ENCODE data around the gene PRPSAP1.
A peak's percentile ranks its signal among the peaks of the same experiment; 100 is the strongest.

PRPSAP1 gene

DNA sequence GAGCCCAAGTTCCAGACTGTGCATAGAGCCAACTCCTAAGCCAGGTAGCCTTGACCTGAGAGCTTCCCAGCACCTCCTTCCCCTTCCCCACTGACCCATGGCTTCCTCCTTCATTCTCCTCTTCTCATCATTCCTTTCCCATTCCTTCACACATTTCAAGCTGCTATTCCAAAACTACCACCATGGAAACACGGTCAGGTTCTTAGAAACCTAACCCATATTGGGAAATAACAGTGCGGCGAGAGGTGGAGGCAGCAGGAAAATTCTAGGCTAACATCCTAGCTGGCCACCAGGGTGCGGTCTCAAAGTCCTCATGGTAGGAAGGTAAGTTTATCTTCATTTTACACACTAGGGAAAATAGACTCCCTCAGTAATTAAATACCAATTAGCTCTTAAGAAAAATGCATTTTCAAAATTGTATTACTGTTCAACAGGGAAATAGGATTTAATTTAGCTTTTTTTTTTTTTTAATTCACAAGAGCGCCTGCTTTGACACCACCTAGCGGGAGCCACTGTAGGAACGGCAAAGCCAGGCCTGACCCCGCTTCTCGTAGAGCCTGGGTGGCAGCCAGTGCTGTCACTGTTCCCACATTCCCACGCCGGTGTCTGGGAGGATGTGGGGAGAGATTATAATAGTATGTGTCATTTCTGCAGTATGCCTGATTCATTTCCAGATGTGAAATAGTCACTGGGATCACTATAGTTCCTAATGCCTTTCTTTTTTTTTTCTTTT is 16.7 kb upstream of the PRPSAP1 start:
- no peak overlapping the region for H3K4me3 ChIP-seq (ENCODE audit: low read length)
- no peaks in the 10 kb centered on the region for H3K79me2 ChIP-seq (ENCODE audit: low read length)
- no peaks in the 10 kb centered on the region for H4K20me1 ChIP-seq (ENCODE audit: insufficient read depth, low read length)
- no peak overlapping the region for H3K27ac ChIP-seq (ENCODE audit: low read length)
- H3K9me2 ChIP-seq (replicated peaks; ENCODE audit: insufficient read depth, low read length): no peaks in the 10 kb centered on the region
- H3K4me1 ChIP-seq (ENCODE audit: low read length): no peaks in the 10 kb centered on the region
- no peaks in the 10 kb centered on the region for H3K36me3 ChIP-seq (replicated peaks; ENCODE audit: insufficient read depth, low read length)
- no peak overlapping the region for H3K4me2 ChIP-seq (ENCODE audit: low read depth, low read length)
- no peak overlapping the region for H3K9ac ChIP-seq (ENCODE audit: low read length)
- no peaks in the 10 kb centered on the region for H3K27me3 ChIP-seq (replicated peaks; ENCODE audit: insufficient read depth, low read length)
- H3K9me3 ChIP-seq (replicated peaks; ENCODE audit: insufficient read depth, low read length): no peaks in the 10 kb centered on the region
- DNase-seq: no peak
- TF ChIP-seq EZH2phosphoT487 (IDR thresholded peaks at IDR 0.05; ENCODE audit: low read length) (no peak), EZH2 (optimal IDR thresholded peaks at IDR 0.05; ENCODE audit: low read depth, low read length) (no peak)
- TF ChIP-seq, protein P1, sequence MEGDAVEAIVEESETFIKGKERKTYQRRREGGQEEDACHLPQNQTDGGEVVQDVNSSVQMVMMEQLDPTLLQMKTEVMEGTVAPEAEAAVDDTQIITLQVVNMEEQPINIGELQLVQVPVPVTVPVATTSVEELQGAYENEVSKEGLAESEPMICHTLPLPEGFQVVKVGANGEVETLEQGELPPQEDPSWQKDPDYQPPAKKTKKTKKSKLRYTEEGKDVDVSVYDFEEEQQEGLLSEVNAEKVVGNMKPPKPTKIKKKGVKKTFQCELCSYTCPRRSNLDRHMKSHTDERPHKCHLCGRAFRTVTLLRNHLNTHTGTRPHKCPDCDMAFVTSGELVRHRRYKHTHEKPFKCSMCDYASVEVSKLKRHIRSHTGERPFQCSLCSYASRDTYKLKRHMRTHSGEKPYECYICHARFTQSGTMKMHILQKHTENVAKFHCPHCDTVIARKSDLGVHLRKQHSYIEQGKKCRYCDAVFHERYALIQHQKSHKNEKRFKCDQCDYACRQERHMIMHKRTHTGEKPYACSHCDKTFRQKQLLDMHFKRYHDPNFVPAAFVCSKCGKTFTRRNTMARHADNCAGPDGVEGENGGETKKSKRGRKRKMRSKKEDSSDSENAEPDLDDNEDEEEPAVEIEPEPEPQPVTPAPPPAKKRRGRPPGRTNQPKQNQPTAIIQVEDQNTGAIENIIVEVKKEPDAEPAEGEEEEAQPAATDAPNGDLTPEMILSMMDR (IDR thresholded peaks at IDR 0.05; ENCODE audit: low read length): peak; percentile 18; the same call in 1 of the 2 replicates
- no peaks in the 10 kb centered on the region for H3F3A ChIP-seq (ENCODE audit: insufficient read depth, low read length)
- no peak overlapping the region for H2AFZ ChIP-seq (ENCODE audit: low read length)

DNA sequence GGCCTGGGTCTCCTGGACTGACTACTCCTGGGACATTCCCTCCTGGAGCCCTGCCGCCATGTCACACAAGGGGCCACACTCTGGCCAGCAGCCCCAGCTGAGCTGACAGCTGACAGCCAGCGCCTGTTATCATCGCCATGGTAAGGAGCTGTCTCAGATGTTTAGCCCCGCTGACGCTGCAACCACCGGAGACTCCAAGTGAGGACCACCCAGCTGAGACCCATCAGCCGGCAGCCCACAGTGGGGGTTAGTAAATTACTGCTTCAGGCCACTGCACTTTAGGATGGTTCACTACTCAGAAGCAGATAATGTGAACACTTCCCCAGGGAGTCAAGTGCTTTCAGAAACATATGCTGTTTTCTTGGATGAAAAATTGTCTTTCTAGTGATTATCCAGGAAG is 16.1 kb upstream of the PRPSAP1 start:
- Histone ChIP-seq H3K27me3 (replicated peaks; ENCODE audit: insufficient read depth, low read length) (no peaks in the 10 kb centered on the region), H3K27ac (ENCODE audit: low read length) (no peak overlapping the region), H2AFZ (ENCODE audit: low read length) (no peak overlapping the region), H3K9me2 (replicated peaks; ENCODE audit: insufficient read depth, low read length) (no peaks in the 10 kb centered on the region), H3K4me1 (ENCODE audit: low read length) (no peaks in the 10 kb centered on the region), H3K9me3 (replicated peaks; ENCODE audit: insufficient read depth, low read length) (no peaks in the 10 kb centered on the region), H3K4me2 (ENCODE audit: low read depth, low read length) (no peak overlapping the region), H4K20me1 (ENCODE audit: insufficient read depth, low read length) (no peaks in the 10 kb centered on the region), H3K9ac (ENCODE audit: low read length) (no peak overlapping the region), H3K36me3 (replicated peaks; ENCODE audit: insufficient read depth, low read length) (no peaks in the 10 kb centered on the region), H3K4me3 (ENCODE audit: low read length) (no peak overlapping the region), H3F3A (ENCODE audit: insufficient read depth, low read length) (no peaks in the 10 kb centered on the region), H3K79me2 (ENCODE audit: low read length) (no peaks in the 10 kb centered on the region)
- DNase-seq: no peak
- TF ChIP-seq, protein P1 (IDR thresholded peaks at IDR 0.05; ENCODE audit: low read length): no peak
- no peak for TF ChIP-seq EZH2phosphoT487 (IDR thresholded peaks at IDR 0.05; ENCODE audit: low read length)
- no peak for TF ChIP-seq EZH2 (optimal IDR thresholded peaks at IDR 0.05; ENCODE audit: low read depth, low read length)

DNA sequence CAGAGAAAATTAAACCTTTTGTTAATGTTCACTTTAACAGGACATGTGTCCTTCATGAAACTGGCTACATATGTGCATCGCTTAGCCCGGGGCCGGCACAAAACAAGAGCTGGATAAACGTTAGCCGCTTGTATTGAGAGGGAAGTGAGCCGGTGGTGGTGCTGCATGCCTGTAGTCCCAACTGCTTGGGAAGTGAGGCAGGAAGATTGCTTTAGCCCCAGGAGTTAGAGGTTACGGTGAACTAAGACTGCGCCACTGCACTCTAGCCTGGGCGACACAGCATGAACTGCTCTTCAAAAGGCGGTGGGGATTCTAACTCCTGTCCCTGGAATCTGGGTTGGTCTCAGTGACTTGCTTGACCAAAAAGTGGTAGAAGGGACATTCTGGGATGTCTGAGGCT is 15.7 kb upstream of the PRPSAP1 start:
- Histone ChIP-seq H3K79me2 (ENCODE audit: low read length) (no peaks in the 10 kb centered on the region), H3K36me3 (replicated peaks; ENCODE audit: insufficient read depth, low read length) (no peaks in the 10 kb centered on the region)
- TF ChIP-seq, protein P1 (IDR thresholded peaks at IDR 0.05; ENCODE audit: low read length): no peak
- TF ChIP-seq EZH2 (optimal IDR thresholded peaks at IDR 0.05; ENCODE audit: low read depth, low read length) (no peak), EZH2phosphoT487 (IDR thresholded peaks at IDR 0.05; ENCODE audit: low read length) (no peak)

More for the DNA sequence above, 15.7 kb upstream of the PRPSAP1 start:
- H3K4me2 ChIP-seq (ENCODE audit: low read depth, low read length): no peak overlapping the region
- H4K20me1 ChIP-seq (ENCODE audit: insufficient read depth, low read length): no peaks in the 10 kb centered on the region
- no peaks in the 10 kb centered on the region for H3K9me3 ChIP-seq (replicated peaks; ENCODE audit: insufficient read depth, low read length)
- no peak overlapping the region for H3K9ac ChIP-seq (ENCODE audit: low read length)
- DNase-seq: no peak
- no peak overlapping the region for H2AFZ ChIP-seq (ENCODE audit: low read length)
- H3K4me1 ChIP-seq (ENCODE audit: low read length): no peaks in the 10 kb centered on the region
- no peaks in the 10 kb centered on the region for H3K27me3 ChIP-seq (replicated peaks; ENCODE audit: insufficient read depth, low read length)
- no peaks in the 10 kb centered on the region for H3F3A ChIP-seq (ENCODE audit: insufficient read depth, low read length)
- H3K9me2 ChIP-seq (replicated peaks; ENCODE audit: insufficient read depth, low read length): no peaks in the 10 kb centered on the region
- no peak overlapping the region for H3K4me3 ChIP-seq (ENCODE audit: low read length)
- H3K27ac ChIP-seq (ENCODE audit: low read length): no peak overlapping the region

All from MM.1S (cell line).